HepG2 (cell line): ENCODE data around the gene ARL8A. TPM values are rescaled to one million over a fixed set of nuclear protein-coding genes. Genes with fewer than 3 reads are reported as not detected.

Experiments used
- ATAC-seq: fragments of 200-7000 bp; cut with Tn5 transposase; 3 replicates; pipeline ENCODE4 v1.9.1; 2020; ENCODE audit warnings: mild to moderate bottlenecking, moderate library complexity
- BruUV-seq: library from RNA; stranded (reverse); fragments of 400-500 nt; replicated peaks from 2 replicates; lab custom pipeline; 2021; lab: Mats Ljungman, UMichigan
- CTCF ChIA-PET: fragments of 300-600 bp; formaldehyde crosslinking; extraction: SDS; loops from one replicate; lab custom pipeline; 2021; ENCODE audit warnings: low total read pairs, inconsistent platforms, low intra/inter-chr PET ratio; lab: Yijun Ruan, JAX
- POLR2A ChIA-PET: fragments of 350-600 bp; sonication (Branson Sonifier 250); formaldehyde crosslinking; loops from one replicate; lab custom pipeline; 2020; ENCODE audit warnings: antibody characterized with exemption, inconsistent platforms; lab: Yijun Ruan, JAX
- DNase-seq: peaks from one replicate; pipeline ENCODE4 v3.0.0-alpha.2; 2015; ENCODE audit warnings: low spot score
- FAIRE-seq: peaks from 3 replicates; lab custom pipeline; 2011; peaks lifted over from hg19 to GRCh38; lab: Jason Lieb, UNC
- H2AFZ ChIP-seq: one replicate; pipeline ENCODE4 v1.6.1; 2011; ENCODE audit warnings: low read length, inconsistent platforms
- H3K27ac ChIP-seq: fragments of 300-600 bp; 3 replicates; pipeline ENCODE4 v1.8.0; 2011; ENCODE audit warnings: mixed run types, mild to moderate bottlenecking, mixed read lengths, low read length, inconsistent platforms; ENCODE audit not compliant: insufficient read depth; ENCODE audit errors: extremely low read length
- H3K27me3 ChIP-seq, 2 experiments: fragments of 200-600 bp in 1 of 2; 2 replicates in 1 of 2; 3 replicates in 1 of 2; pipeline versions ENCODE4 v1.6.0 to v1.8.0; 2011; ENCODE audit warnings: low read length in 2 of 2, mild to moderate bottlenecking in 2 of 2, moderate library complexity in 2 of 2, inconsistent platforms in 1 of 2; ENCODE audit not compliant: insufficient read depth in 2 of 2, control insufficient read depth in 1 of 2
- H3K36me3 ChIP-seq, 2 experiments: fragments of 200-600 bp in 1 of 2; replicated peaks in 1 of 2; 2 replicates in 1 of 2; 3 replicates in 1 of 2; pipeline versions ENCODE4 v1.5.1 to v1.8.0; 2011; ENCODE audit warnings: low read length in 2 of 2, inconsistent platforms in 1 of 2; ENCODE audit not compliant: insufficient read depth in 2 of 2, control insufficient read depth in 1 of 2
- H3K4me1 ChIP-seq: 2 replicates; pipeline ENCODE4 v1.5.1; 2012; ENCODE audit warnings: low read length, inconsistent platforms; ENCODE audit not compliant: insufficient read depth
- H3K4me2 ChIP-seq: 2 replicates; pipeline ENCODE4 v1.6.0; 2011; ENCODE audit warnings: low read depth, low read length, inconsistent platforms
- H3K4me3 ChIP-seq, 3 experiments: fragments of 200-600 bp in 1 of 3; sonication (generic), shearing (Covaris generic) in 1 of 3; replicated peaks in 1 of 3; 2 replicates each; pipeline ENCODE4 v1.5.1; 2011 to 2016; ENCODE audit warnings: low read length in 3 of 3, inconsistent platforms in 2 of 3, low read depth in 2 of 3, mild to moderate bottlenecking in 2 of 3, control low read depth in 1 of 3, mixed read lengths in 1 of 3; ENCODE audit not compliant: insufficient read depth in 1 of 3
- H3K79me2 ChIP-seq: one replicate; pipeline ENCODE4 v1.6.1; 2011; ENCODE audit warnings: low read length, inconsistent platforms; ENCODE audit not compliant: insufficient read depth
- H3K9ac ChIP-seq: 2 replicates; pipeline ENCODE4 v1.6.0; 2011; ENCODE audit warnings: mild to moderate bottlenecking, low read depth, low read length, inconsistent platforms; ENCODE audit not compliant: insufficient read depth
- H3K9me3 ChIP-seq: 2 replicates; pipeline ENCODE4 v1.5.1; 2012; ENCODE audit warnings: mild to moderate bottlenecking, low read length
- H4K20me1 ChIP-seq: 2 replicates; pipeline ENCODE4 v1.6.0; 2011; ENCODE audit warnings: inconsistent platforms, mild to moderate bottlenecking, low read length, moderate library complexity; ENCODE audit not compliant: insufficient read depth
- AGO1 ChIP-seq: fragments of 200-400 bp; formaldehyde crosslinking; IDR thresholded peaks from 2 replicates; pipeline ENCODE4 v1.6.1; 2017; ENCODE audit warnings: mild to moderate bottlenecking, low read depth, low read length, moderate library complexity; ENCODE audit not compliant: poor library complexity, severe bottlenecking
- HIVEP1 ChIP-seq: sonication (generic); formaldehyde crosslinking; IDR thresholded peaks from 2 replicates; pipeline ENCODE4 v1.4.0; 2020; ENCODE audit warnings: mild to moderate bottlenecking, missing genetic modification reagents
- ISL2 ChIP-seq: sonication (generic); formaldehyde crosslinking; IDR thresholded peaks from 2 replicates; pipeline ENCODE4 v1.5.0; 2020; ENCODE audit warnings: missing genetic modification reagents
- NFRKB ChIP-seq: fragments of 450-650 bp; IDR thresholded peaks from 2 replicates; pipeline ENCODE4 v1.6.1; 2017
- NPAS2 ChIP-seq: sonication (generic); formaldehyde crosslinking; IDR thresholded peaks from 2 replicates; pipeline ENCODE4 v1.8.0; 2022; ENCODE audit warnings: mild to moderate bottlenecking, missing genetic modification reagents, borderline replicate concordance
- RBM39 ChIP-seq: fragments of 200-400 bp; formaldehyde crosslinking; IDR thresholded peaks from one replicate; pipeline ENCODE4 v1.6.1; 2018; ENCODE audit warnings: antibody characterized with exemption, mild to moderate bottlenecking, low read depth, low read length; ENCODE audit not compliant: poor library complexity, severe bottlenecking
- ZBTB7B ChIP-seq: sonication (generic); formaldehyde crosslinking; IDR thresholded peaks from 2 replicates; pipeline ENCODE4 v1.4.0; 2020; ENCODE audit warnings: missing genetic modification reagents
- ZFAT ChIP-seq: sonication (generic); formaldehyde crosslinking; conservative IDR thresholded peaks from 2 replicates; pipeline ENCODE4 v1.8.1; 2023; ENCODE audit warnings: missing genetic modification reagents, inconsistent platforms
- ZNF121 ChIP-seq: sonication (generic); formaldehyde crosslinking; IDR thresholded peaks from 2 replicates; pipeline ENCODE4 v1.5.0; 2020; ENCODE audit warnings: mild to moderate bottlenecking, missing genetic modification reagents
- WGBS: methylation state at CpG from one replicate; pipeline ENCODE4 v1.1.6; 2017; ENCODE audit warnings: low lambda C conversion rate; 5-methylcytosine and 5-hydroxymethylcytosine counted together
- in situ Hi-C: cut with HindIII; loops from 2 replicates; pipeline ENCODE4 v1.10.0; 2017; ENCODE audit warnings: low pct_unique_long_range_greater_than_20kb; ENCODE audit not compliant: extremely low pct_ligation_motif_present
- intact Hi-C: fragments of 100-400 bp; cut with micrococcal nuclease; formaldehyde crosslinking; loops from one replicate; pipeline ENCODE4 v1.10.0; 2022; ENCODE audit not compliant: unreplicated experiment
- polyA plus RNA-seq, 8 experiments: library from polyadenylated mRNA; depleted of rRNA in 3 of 8; stranded (reverse) in 7 of 8; unstranded in 1 of 8; fragments of >200 nt; fragmentation: Illumina TruSeq in 4 of 8; extraction: Trizol in 4 of 8; gene quantifications; 2 replicates each; pipeline versions ENCODE4 v1.2.1 to v1.2.3, GENCODE V29; 2011 to 2016; ENCODE audit warnings: low read depth in 4 of 8, missing spikeins in 1 of 8, mixed read lengths in 1 of 8; ENCODE audit not compliant: insufficient read depth in 1 of 8
- total RNA-seq, 5 experiments: library from RNA; depleted of rRNA; stranded (reverse); fragments of >200 nt; fragmentation: Illumina TruSeq; extraction: Trizol; gene quantifications; 2 replicates each; pipeline ENCODE4 v1.2.3, GENCODE V29; 2016; ENCODE audit warnings: low read depth in 1 of 5
- TF ChIP-seq, protein P1 (sequence below): sonication (generic); formaldehyde crosslinking; IDR thresholded peaks from 2 replicates; pipeline ENCODE4 v1.4.0; 2020; ENCODE audit warnings: missing genetic modification reagents, low read depth, mild to moderate bottlenecking, borderline replicate concordance
- TF ChIP-seq, protein P2 (sequence below): sonication (generic); formaldehyde crosslinking; IDR thresholded peaks from 2 replicates; pipeline ENCODE4 v1.4.0; 2020; ENCODE audit warnings: missing genetic modification reagents

ARL8A gene
- total and polyA plus RNA-seq, 2 of the 13 experiments (the other 11 are each of a cell fraction or from before 2014, with no cell fraction given), result 2.7 to 23.4 TPM

DNA sequence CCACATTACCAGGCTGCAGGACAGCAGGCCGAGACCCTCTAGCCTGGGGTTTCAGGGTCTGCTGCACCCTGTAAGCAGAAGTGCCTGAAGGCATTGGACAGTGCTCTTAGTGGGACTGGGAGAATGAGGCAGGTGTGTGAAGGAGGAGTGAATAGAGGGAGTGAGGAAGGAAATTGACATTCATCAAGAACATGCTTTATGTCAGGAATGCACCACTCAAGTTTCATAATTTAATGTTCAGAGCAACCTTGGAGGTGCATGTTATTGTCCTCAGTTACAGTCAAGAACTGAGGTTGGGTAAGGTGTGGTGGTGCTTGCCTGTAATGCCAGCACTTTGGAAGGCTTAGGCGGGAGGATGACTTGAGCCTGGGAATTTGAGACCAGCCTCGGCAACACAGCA is 33.6 kb downstream of the ARL8A start:
- Histone ChIP-seq H3K27me3 (peaks cover 3 to 5% of the 10 kb centered on the region in 2 experiments; a peak in 2 of 5 replicates), H3K4me3 (no peak overlapping the region)
- BruUV-seq, result no TSS peak
- CTCF ChIA-PET, result no interaction called here
- TF ChIP-seq, protein P1, sequence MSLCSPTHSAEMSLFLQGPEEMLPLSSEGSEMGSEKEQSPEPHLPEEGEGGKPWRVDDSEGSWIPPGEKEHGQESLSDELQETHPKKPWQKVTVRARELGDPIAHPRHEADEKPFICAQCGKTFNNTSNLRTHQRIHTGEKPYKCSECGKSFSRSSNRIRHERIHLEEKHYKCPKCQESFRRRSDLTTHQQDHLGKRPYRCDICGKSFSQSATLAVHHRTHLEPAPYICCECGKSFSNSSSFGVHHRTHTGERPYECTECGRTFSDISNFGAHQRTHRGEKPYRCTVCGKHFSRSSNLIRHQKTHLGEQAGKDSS, result no peak
- TF ChIP-seq ISL2 (CRISPR knock-in tag) (no peak), HIVEP1 (CRISPR knock-in tag) (no peak), ZFAT (no peak), AGO1 (no peak), NFRKB (no peak), NPAS2 (CRISPR knock-in tag) (no peak), ZNF121 (no peak), ZBTB7B (CRISPR knock-in tag) (no peak), RBM39 (no peak)
- TF ChIP-seq, protein P2, sequence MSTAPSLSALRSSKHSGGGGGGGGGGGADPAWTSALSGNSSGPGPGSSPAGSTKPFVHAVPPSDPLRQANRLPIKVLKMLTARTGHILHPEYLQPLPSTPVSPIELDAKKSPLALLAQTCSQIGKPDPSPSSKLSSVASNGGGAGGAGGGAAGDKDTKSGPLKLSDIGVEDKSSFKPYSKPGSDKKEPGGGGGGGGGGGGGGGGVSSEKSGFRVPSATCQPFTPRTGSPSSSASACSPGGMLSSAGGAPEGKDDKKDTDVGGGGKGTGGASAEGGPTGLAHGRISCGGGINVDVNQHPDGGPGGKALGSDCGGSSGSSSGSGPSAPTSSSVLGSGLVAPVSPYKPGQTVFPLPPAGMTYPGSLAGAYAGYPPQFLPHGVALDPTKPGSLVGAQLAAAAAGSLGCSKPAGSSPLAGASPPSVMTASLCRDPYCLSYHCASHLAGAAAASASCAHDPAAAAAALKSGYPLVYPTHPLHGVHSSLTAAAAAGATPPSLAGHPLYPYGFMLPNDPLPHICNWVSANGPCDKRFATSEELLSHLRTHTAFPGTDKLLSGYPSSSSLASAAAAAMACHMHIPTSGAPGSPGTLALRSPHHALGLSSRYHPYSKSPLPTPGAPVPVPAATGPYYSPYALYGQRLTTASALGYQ (CRISPR knock-in tag), result no peak
- TF ChIP-seq, all 625 proteins: peak for 0
- FAIRE-seq, result no peak
- Histone ChIP-seq H3K4me2 (no peak overlapping the region), H3K79me2 (no peaks in the 10 kb centered on the region), H3K9me3 (no peaks in the 10 kb centered on the region), H3K36me3 (no peaks in the 10 kb centered on the region), H3K9ac (no peak overlapping the region), H4K20me1 (no peaks in the 10 kb centered on the region), H3K27ac (no peak overlapping the region), H2AFZ (no peak overlapping the region), H3K4me1 (peaks cover 80% of the 10 kb centered on the region)
- no peak for DNase-seq
- 40% methylated on average over 3 of the region's 3 CpGs for WGBS
- intact Hi-C loops, result loop anchor here (10.0 kb wide), 1 partner anchor 216 kb away; no protein-coding TSS in a partner anchor
- POLR2A ChIA-PET, result no interaction called here
- in situ Hi-C loops, result no loop called here
- ATAC-seq, result no peak
